Glutamatergic neuron (in vitro differentiated cells): ENCODE data around the gene ALDOA. TPM values are rescaled to one million over a fixed set of nuclear protein-coding genes. Genes with fewer than 3 reads are reported as not detected.

Experiments used
- DNase-seq: peaks from one replicate; pipeline ENCODE4 v3.0.0; 2022
- H3K27ac Mint-ChIP-seq: one replicate; pipeline ENCODE4 v1.8.0; 2020; ENCODE audit warnings: mild to moderate bottlenecking, mixed read lengths, inconsistent platforms; ENCODE audit not compliant: unreplicated experiment
- H3K27me3 Mint-ChIP-seq: one replicate; pipeline ENCODE4 v1.8.0; 2020; ENCODE audit warnings: mild to moderate bottlenecking, moderate library complexity, mixed read lengths, inconsistent platforms; ENCODE audit not compliant: unreplicated experiment
- H3K36me3 Mint-ChIP-seq: one replicate; pipeline ENCODE4 v1.8.0; 2020; ENCODE audit warnings: mild to moderate bottlenecking, mixed read lengths, inconsistent platforms; ENCODE audit not compliant: unreplicated experiment
- H3K4me1 Mint-ChIP-seq: one replicate; pipeline ENCODE4 v1.8.0; 2020; ENCODE audit warnings: mild to moderate bottlenecking, low read depth, mixed read lengths, inconsistent platforms; ENCODE audit not compliant: unreplicated experiment
- H3K4me3 Mint-ChIP-seq: one replicate; pipeline ENCODE4 v1.8.0; 2020; ENCODE audit warnings: mild to moderate bottlenecking, mixed read lengths, inconsistent platforms; ENCODE audit not compliant: unreplicated experiment
- H3K9me3 Mint-ChIP-seq: one replicate; pipeline ENCODE4 v1.8.0; 2020; ENCODE audit warnings: mild to moderate bottlenecking, moderate library complexity, mixed read lengths, inconsistent platforms; ENCODE audit not compliant: unreplicated experiment
- total RNA-seq: library from RNA; stranded (reverse); fragmentation: NEBNext Ultra II Directional; extraction: Animal tissue kit (Norgen Biotek cat#: 25700); gene quantifications from one replicate; pipeline ENCODE4 v1.2.1, GENCODE V29; 2021; ENCODE audit not compliant: unreplicated experiment
- TF ChIP-seq, protein P1 (sequence below): fragments of 200-600 bp; sonication (generic); IDR thresholded peaks from one replicate; pipeline ENCODE4 v1.5.0; 2021; ENCODE audit not compliant: partially characterized antibody, unreplicated experiment

The ALDOA gene
- total RNA-seq, 1 donor from 2014 or later = 437 TPM

- H3K4me3 Mint-ChIP-seq = no peak overlapping the region
- no peaks in the 10 kb centered on the region for H3K36me3 Mint-ChIP-seq
- H3K27me3 Mint-ChIP-seq = peaks cover 5% of the 10 kb centered on the region
- peaks cover 6% of the 10 kb centered on the region for H3K9me3 Mint-ChIP-seq
- DNase-seq = no peak
- no peak overlapping the region for H3K27ac Mint-ChIP-seq
- TF ChIP-seq, protein P1, sequence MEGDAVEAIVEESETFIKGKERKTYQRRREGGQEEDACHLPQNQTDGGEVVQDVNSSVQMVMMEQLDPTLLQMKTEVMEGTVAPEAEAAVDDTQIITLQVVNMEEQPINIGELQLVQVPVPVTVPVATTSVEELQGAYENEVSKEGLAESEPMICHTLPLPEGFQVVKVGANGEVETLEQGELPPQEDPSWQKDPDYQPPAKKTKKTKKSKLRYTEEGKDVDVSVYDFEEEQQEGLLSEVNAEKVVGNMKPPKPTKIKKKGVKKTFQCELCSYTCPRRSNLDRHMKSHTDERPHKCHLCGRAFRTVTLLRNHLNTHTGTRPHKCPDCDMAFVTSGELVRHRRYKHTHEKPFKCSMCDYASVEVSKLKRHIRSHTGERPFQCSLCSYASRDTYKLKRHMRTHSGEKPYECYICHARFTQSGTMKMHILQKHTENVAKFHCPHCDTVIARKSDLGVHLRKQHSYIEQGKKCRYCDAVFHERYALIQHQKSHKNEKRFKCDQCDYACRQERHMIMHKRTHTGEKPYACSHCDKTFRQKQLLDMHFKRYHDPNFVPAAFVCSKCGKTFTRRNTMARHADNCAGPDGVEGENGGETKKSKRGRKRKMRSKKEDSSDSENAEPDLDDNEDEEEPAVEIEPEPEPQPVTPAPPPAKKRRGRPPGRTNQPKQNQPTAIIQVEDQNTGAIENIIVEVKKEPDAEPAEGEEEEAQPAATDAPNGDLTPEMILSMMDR = no peak
- no peaks in the 10 kb centered on the region for H3K4me1 Mint-ChIP-seq
Observed at GRCh38 chr16:30083216-30084055, 17.9 kb downstream of the ALDOA start.

DNA sequence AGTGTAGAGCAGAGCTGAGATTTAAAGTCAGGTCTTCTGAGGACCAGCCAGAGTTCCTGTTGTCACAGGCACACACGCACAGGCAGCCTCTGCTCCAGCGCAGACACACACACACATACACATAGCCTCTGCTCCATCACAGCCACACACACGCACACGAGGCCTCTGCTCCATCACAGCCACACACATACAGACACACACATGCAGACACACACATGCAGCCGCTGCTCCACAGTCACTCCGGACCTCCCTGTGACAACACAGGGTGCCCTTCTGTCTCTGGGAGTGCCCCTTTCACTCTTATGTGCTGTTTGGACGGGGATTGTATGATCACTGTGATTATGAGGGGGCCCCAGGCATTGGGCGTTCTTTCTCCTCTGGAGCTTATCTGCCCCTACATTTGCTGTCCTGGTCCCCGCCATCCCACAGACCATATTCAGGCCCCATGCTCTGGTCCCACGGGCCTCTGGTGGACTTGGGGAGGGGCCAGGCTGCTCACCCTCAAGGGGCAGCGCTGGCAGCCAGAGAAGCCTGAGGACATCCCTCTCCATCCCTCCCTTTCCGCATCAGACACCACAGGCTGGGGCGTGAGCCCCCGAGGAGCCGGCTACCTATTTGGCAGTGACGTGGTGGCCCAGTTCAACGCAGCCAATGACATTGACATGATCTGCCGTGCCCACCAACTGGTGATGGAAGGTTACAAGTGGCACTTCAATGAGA, 18.7 kb downstream of the ALDOA start:
- H3K4me3 Mint-ChIP-seq = no peak overlapping the region

DNA sequence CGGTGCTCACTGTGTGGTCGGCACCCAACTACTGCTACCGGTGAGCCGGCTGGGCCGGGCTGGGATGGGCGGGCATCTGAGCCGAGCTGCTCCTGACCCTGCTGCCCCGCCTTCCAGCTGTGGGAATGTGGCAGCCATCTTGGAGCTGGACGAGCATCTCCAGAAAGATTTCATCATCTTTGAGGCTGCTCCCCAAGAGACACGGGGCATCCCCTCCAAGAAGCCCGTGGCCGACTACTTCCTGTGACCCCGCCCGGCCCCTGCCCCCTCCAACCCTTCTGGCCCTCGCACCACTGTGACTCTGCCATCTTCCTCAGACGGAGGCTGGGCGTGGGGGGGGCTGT, 19.2 kb downstream of the ALDOA start:
- Mint-ChIP-seq H3K4me3 (no peak overlapping the region), H3K27me3 (peaks cover 7% of the 10 kb centered on the region), H3K4me1 (no peaks in the 10 kb centered on the region), H3K27ac (no peak overlapping the region), H3K36me3 (no peaks in the 10 kb centered on the region), H3K9me3 (peaks cover 6% of the 10 kb centered on the region)
- no peak for DNase-seq
- TF ChIP-seq, protein P1 = no peak

More for the DNA sequence above, 18.7 kb downstream of the ALDOA start:
- Mint-ChIP-seq H3K27me3 (peaks cover 7% of the 10 kb centered on the region), H3K36me3 (no peaks in the 10 kb centered on the region), H3K4me1 (no peaks in the 10 kb centered on the region), H3K9me3 (peaks cover 6% of the 10 kb centered on the region), H3K27ac (no peak overlapping the region)
- TF ChIP-seq, protein P1 = no peak
- DNase-seq = no peak

GRCh38 chr16:30085247-30085646, 19.7 kb downstream of the ALDOA start:
- no peaks in the 10 kb centered on the region for H3K36me3 Mint-ChIP-seq
- H3K4me3 Mint-ChIP-seq = no peak overlapping the region
- TF ChIP-seq, protein P1 = no peak
- H3K4me1 Mint-ChIP-seq = peaks cover 2% of the 10 kb centered on the region
- H3K27ac Mint-ChIP-seq = no peak overlapping the region
- DNase-seq = no peak
- H3K27me3 Mint-ChIP-seq = peaks cover 7% of the 10 kb centered on the region
- H3K9me3 Mint-ChIP-seq = peaks cover 4% of the 10 kb centered on the region

DNA sequence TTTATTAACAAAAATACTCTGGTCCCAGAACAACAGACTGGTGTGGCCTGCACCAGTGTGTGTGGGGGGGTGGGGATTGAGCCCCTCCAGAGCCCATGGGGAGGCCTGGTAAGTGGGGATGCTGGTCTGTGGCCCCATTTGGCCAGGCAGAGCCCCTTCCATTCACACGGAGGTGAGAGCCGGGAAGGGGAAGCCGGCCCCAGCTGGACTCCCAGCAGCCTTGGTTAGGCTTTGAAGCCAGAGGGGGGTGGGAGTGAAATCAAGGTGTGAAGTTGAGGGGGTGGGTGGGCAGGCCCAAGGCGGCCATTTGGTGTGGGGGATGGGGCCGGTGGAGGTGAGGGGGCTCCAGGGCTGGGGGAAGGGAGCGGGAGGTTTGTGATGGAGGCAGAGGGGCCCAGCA, 20.3 kb downstream of the ALDOA start:
- Mint-ChIP-seq H3K9me3 (peaks cover 4% of the 10 kb centered on the region), H3K4me3 (no peak overlapping the region), H3K27me3 (peaks cover 7% of the 10 kb centered on the region), H3K36me3 (no peaks in the 10 kb centered on the region), H3K4me1 (peaks cover 2% of the 10 kb centered on the region), H3K27ac (no peak overlapping the region)
- no peak for DNase-seq
- TF ChIP-seq, protein P1 = no peak
